Anterior cingulate cortex (tissue), 58 donors: ENCODE data around the gene SPC25.

Experiments
- DNase-seq, 58 donors: peaks; one replicate each; lab custom pipeline; 2025; lab: John Stamatoyannopoulos, UW

SPC25 gene

GRCh38 chr2:168850846-168851245, 39.4 kb downstream of the SPC25 start:
- no peak for DNase-seq

- DNase-seq: no peak
These were observed 40.6 kb downstream of the SPC25 start for GRCh38 chr2:168849610-168850009.

- no peak for DNase-seq
These were observed 42.0 kb downstream of the SPC25 start for GRCh38 chr2:168848225-168848624.

- no peak for DNase-seq
These were observed 47.0 kb downstream of the SPC25 start for GRCh38 chr2:168843253-168843652.

GRCh38 chr2:168841445-168841844, 48.8 kb downstream of the SPC25 start:
- no peak for DNase-seq

GRCh38 chr2:168835969-168836368, 54.3 kb downstream of the SPC25 start:
- DNase-seq: no peak

- DNase-seq: no peak
These were observed 58.6 kb downstream of the SPC25 start for GRCh38 chr2:168831662-168832061.

- no peak for DNase-seq
These were observed 59.3 kb downstream of the SPC25 start for GRCh38 chr2:168830958-168831357.

GRCh38 chr2:168825126-168825525, 65.1 kb downstream of the SPC25 start:
- DNase-seq: no peak

GRCh38 chr2:168821992-168822391, 68.2 kb downstream of the SPC25 start:
- DNase-seq: no peak

GRCh38 chr2:168821577-168821976, 68.7 kb downstream of the SPC25 start:
- DNase-seq: no peak
